Brain microvascular endothelial cell (primary cell): ENCODE data around the gene LRRC7.

ENCODE experiments used
- DNase-seq: peaks from one replicate; pipeline ENCODE4 v3.0.0-alpha.2; 2020
- H3K27ac ChIP-seq: fragments of 250-450 bp; sonication (Bioruptor Pico); 2 replicates; pipeline ENCODE4 v1.5.1; 2020; ENCODE audit warnings: mild to moderate bottlenecking, moderate library complexity
- H3K27me3 ChIP-seq: fragments of 250-450 bp; sonication (Bioruptor Pico); replicated peaks from 2 replicates; pipeline ENCODE4 v1.5.1; 2020; ENCODE audit warnings: mild to moderate bottlenecking
- H3K36me3 ChIP-seq: fragments of 250-450 bp; sonication (Bioruptor Pico); replicated peaks from 2 replicates; pipeline ENCODE4 v1.5.1; 2020; ENCODE audit warnings: mild to moderate bottlenecking
- H3K4me3 ChIP-seq: 2 replicates; pipeline ENCODE4 v1.5.1; 2011; ENCODE audit warnings: low read depth, mild to moderate bottlenecking, control low read depth, low read length, moderate library complexity
- CTCF ChIP-seq: IDR thresholded peaks from 2 replicates; pipeline ENCODE4 v1.5.1; 2011; ENCODE audit warnings: low read depth, mild to moderate bottlenecking, moderate library complexity, low read length, control low read depth, inconsistent platforms; ENCODE audit errors: missing control alignments
- in situ Hi-C: cut with HindIII; loops from 2 replicates; pipeline ENCODE4 v1.10.0; 2017; ENCODE audit warnings: low sequenced_read_pairs, low pct_ligation_motif_present

LRRC7 gene

GRCh38 chr1:69567652-69568420 lies at the start of gene LRRC7:
LRRC7 (plus strand) TSS chr1:69567922; CDS start chr1:69568640, 718 bp downstream.
- no peak for DNase-seq
- H3K4me3 ChIP-seq = peak within 1 kb of the TSS; percentile 51

GRCh38 chr1:69519006-69519405 lies 48.7 kb upstream of the LRRC7 start:
- in situ Hi-C loops = no loop called here
- H3K36me3 ChIP-seq = no peaks in the 10 kb centered on the region
- no peak overlapping the region for H3K27ac ChIP-seq
- H3K4me3 ChIP-seq = no peak overlapping the region
- TF ChIP-seq CTCF = no peak
- H3K27me3 ChIP-seq = no peaks in the 10 kb centered on the region
- DNase-seq = no peak

More at GRCh38 chr1:69567652-69568420, at the start of gene LRRC7:
- peaks cover 13% of the 10 kb centered on the region for H3K27me3 ChIP-seq
- H3K27ac ChIP-seq = no peak within 1 kb of the TSS
- TF ChIP-seq CTCF = no peak
- H3K36me3 ChIP-seq = no peaks in the 10 kb centered on the region
- in situ Hi-C loops = no loop called here

- H3K27ac ChIP-seq = no peak overlapping the region
- in situ Hi-C loops = no loop called here
These were observed 47.4 kb upstream of the LRRC7 start for GRCh38 chr1:69520326-69520725.

GRCh38 chr1:69523032-69523431 lies 44.7 kb upstream of the LRRC7 start:
- peak; percentile 87 for DNase-seq
- Histone ChIP-seq H3K27me3 (no peaks in the 10 kb centered on the region), H3K27ac (no peak overlapping the region), H3K36me3 (no peaks in the 10 kb centered on the region), H3K4me3 (no peak overlapping the region)
- TF ChIP-seq CTCF = no peak
- in situ Hi-C loops = no loop called here

More at GRCh38 chr1:69520326-69520725, 47.4 kb upstream of the LRRC7 start:
- no peak overlapping the region for H3K4me3 ChIP-seq
- H3K36me3 ChIP-seq = no peaks in the 10 kb centered on the region
- H3K27me3 ChIP-seq = no peaks in the 10 kb centered on the region
- TF ChIP-seq CTCF = no peak
- no peak for DNase-seq

- TF ChIP-seq CTCF = no peak
- DNase-seq = no peak
- no peaks in the 10 kb centered on the region for H3K36me3 ChIP-seq
- no peak overlapping the region for H3K4me3 ChIP-seq
- in situ Hi-C loops = no loop called here
- no peak overlapping the region for H3K27ac ChIP-seq
- no peaks in the 10 kb centered on the region for H3K27me3 ChIP-seq
These were observed 44.3 kb upstream of the LRRC7 start for GRCh38 chr1:69523461-69523860.

GRCh38 chr1:69524015-69524414 lies 43.7 kb upstream of the LRRC7 start:
- peak; percentile 37 for DNase-seq
- no peak overlapping the region for H3K4me3 ChIP-seq
- no peak overlapping the region for H3K27ac ChIP-seq
- H3K27me3 ChIP-seq = no peaks in the 10 kb centered on the region
- in situ Hi-C loops = no loop called here
- no peak for TF ChIP-seq CTCF
- H3K36me3 ChIP-seq = no peaks in the 10 kb centered on the region
